Gastrocnemius medialis (tissue), 4 donors: Measurements from ENCODE around the gene MEF2D.
A peak's percentile ranks its signal among the peaks of the same experiment; 100 is the strongest.

Experiments
- POLR2A ChIP-seq, 2 donors: fragments of 450-650 bp; IDR thresholded peaks; one replicate each; pipeline ENCODE4 v1.6.1; 2017; ENCODE audit warnings: antibody characterized with exemption in 2 of 2, mild to moderate bottlenecking in 2 of 2, moderate library complexity in 2 of 2
- TF ChIP-seq, protein P1 (sequence below), 5 experiments: fragments of 450-650 bp in 3 of 5; fragments of 200-600 bp in 2 of 5; sonication (generic) in 2 of 5; IDR thresholded peaks in 4 of 5; conservative IDR thresholded peaks in 1 of 5; 1 replicate in 4 of 5; 2 replicates in 1 of 5; pipeline ENCODE4 v1.5.1; 2016 to 2019; ENCODE audit warnings: antibody characterized with exemption in 5 of 5, mild to moderate bottlenecking in 3 of 5, moderate library complexity in 3 of 5

DNA sequence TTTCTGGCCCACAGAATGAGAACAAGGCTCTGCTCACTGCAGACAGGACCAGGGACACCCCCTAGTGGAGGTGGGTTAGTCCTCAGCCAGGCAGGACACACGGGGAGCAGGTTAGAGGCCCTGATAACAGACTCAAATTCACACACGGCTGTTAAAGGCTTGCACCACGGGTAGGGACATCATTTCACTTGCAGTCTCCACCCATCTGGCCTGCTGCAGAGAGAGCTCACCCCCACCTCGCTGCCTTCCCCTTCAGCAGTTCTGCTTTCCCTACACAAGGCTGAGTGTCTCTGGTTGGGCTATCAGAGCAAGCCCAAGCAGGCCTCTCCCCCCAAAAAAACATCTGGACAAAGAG lies 20.6 kb downstream of the MEF2D start:
- TF ChIP-seq, protein P1, sequence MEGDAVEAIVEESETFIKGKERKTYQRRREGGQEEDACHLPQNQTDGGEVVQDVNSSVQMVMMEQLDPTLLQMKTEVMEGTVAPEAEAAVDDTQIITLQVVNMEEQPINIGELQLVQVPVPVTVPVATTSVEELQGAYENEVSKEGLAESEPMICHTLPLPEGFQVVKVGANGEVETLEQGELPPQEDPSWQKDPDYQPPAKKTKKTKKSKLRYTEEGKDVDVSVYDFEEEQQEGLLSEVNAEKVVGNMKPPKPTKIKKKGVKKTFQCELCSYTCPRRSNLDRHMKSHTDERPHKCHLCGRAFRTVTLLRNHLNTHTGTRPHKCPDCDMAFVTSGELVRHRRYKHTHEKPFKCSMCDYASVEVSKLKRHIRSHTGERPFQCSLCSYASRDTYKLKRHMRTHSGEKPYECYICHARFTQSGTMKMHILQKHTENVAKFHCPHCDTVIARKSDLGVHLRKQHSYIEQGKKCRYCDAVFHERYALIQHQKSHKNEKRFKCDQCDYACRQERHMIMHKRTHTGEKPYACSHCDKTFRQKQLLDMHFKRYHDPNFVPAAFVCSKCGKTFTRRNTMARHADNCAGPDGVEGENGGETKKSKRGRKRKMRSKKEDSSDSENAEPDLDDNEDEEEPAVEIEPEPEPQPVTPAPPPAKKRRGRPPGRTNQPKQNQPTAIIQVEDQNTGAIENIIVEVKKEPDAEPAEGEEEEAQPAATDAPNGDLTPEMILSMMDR (IDR thresholded peaks at IDR 0.05 in 4 of 5, conservative IDR thresholded peaks at IDR 0.05 in 1 of 5): peak in 2 of 5 experiments; percentile 23 to 37
- TF ChIP-seq POLR2A (IDR thresholded peaks at IDR 0.05): no peak
